Measurements from ENCODE around the gene CTXN1.
A peak's percentile ranks its signal among the peaks of the same experiment; 100 is the strongest.

Gene CTXN1

DNA sequence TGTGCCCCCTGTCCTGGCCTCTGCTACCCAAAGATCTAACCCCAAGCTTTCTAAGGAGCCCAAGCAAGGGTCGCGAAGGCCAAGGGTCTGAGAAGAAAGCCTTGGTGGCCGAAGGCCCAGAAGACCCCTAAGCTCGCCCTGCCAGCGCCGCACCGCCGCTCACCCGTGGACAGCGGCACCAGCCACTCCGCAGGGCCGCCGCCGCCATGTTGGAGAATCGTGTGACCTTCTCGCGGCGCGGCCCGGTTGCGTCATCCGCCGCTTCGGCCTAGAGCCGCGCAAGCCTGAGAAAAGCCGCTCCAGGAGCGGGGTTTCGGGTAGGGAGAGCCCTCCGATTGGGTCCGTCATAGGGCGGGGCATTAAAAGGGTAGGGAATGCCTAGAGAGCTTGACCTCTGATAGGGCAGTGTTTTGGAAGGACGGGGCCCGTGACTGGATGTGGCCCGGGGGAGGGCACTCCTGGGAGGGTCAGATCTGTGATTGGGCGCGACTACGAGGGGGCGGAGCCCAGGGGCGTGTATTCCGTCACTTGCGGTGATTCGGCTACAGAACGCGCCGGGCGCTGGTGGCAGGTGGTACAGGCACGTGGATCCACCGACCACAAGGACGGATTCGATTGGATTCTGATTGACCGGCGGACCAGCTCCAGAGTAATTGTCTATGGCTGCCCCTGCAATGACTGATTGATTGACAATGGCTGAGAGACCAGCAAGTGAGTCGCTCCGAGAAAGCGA, 17.7 kb upstream of the CTXN1 start, which contains the start of gene TIMM44 (continued):
- TF ChIP-seq, protein P1, sequence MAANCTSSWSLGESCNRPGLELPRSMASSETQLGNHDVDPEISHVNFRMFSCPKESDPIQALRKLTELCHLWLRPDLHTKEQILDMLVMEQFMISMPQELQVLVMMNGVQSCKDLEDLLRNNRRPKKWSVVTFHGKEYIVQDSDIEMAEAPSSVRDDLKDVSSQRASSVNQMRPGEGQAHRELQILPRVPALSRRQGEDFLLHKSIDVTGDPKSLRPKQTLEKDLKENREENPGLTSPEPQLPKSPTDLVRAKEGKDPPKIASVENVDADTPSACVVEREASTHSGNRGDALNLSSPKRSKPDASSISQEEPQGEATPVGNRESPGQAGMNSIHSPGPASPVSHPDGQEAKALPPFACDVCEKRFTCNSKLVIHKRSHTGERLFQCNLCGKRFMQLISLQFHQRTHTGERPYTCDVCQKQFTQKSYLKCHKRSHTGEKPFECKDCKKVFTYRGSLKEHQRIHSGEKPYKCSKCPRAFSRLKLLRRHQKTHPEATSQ (tag by site-specific recombination; IDR thresholded peaks at IDR 0.05) = no peak
- no peak for TF ChIP-seq ZNF792 (tag by site-specific recombination; IDR thresholded peaks at IDR 0.05)
- TF ChIP-seq, protein P2, sequence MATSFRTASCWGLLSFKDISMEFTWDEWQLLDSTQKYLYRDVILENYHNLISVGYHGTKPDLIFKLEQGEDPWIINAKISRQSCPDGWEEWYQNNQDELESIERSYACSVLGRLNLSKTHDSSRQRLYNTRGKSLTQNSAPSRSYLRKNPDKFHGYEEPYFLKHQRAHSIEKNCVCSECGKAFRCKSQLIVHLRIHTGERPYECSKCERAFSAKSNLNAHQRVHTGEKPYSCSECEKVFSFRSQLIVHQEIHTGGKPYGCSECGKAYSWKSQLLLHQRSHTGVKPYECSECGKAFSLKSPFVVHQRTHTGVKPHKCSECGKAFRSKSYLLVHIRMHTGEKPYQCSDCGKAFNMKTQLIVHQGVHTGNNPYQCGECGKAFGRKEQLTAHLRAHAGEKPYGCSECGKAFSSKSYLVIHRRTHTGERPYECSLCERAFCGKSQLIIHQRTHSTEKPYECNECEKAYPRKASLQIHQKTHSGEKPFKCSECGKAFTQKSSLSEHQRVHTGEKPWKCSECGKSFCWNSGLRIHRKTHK (tag by site-specific recombination; IDR thresholded peaks at IDR 0.05) = no peak
- TF ChIP-seq ZNF692 (tag by site-specific recombination; IDR thresholded peaks at IDR 0.05) = 0 out of 2 replicates have a peak, but pooled peaks have one; percentile 7
- TF ChIP-seq ZSCAN4 (tag by site-specific recombination; IDR thresholded peaks at IDR 0.05) = no peak
- TF ChIP-seq ZEB2 (tag by site-specific recombination; IDR thresholded peaks at IDR 0.05) = peak; percentile 82
- no peak for TF ChIP-seq ZFP41 (tag by site-specific recombination; IDR thresholded peaks at IDR 0.05; ENCODE audit: borderline replicate concordance)
- TF ChIP-seq, protein P3, sequence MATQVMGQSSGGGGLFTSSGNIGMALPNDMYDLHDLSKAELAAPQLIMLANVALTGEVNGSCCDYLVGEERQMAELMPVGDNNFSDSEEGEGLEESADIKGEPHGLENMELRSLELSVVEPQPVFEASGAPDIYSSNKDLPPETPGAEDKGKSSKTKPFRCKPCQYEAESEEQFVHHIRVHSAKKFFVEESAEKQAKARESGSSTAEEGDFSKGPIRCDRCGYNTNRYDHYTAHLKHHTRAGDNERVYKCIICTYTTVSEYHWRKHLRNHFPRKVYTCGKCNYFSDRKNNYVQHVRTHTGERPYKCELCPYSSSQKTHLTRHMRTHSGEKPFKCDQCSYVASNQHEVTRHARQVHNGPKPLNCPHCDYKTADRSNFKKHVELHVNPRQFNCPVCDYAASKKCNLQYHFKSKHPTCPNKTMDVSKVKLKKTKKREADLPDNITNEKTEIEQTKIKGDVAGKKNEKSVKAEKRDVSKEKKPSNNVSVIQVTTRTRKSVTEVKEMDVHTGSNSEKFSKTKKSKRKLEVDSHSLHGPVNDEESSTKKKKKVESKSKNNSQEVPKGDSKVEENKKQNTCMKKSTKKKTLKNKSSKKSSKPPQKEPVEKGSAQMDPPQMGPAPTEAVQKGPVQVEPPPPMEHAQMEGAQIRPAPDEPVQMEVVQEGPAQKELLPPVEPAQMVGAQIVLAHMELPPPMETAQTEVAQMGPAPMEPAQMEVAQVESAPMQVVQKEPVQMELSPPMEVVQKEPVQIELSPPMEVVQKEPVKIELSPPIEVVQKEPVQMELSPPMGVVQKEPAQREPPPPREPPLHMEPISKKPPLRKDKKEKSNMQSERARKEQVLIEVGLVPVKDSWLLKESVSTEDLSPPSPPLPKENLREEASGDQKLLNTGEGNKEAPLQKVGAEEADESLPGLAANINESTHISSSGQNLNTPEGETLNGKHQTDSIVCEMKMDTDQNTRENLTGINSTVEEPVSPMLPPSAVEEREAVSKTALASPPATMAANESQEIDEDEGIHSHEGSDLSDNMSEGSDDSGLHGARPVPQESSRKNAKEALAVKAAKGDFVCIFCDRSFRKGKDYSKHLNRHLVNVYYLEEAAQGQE (tag by site-specific recombination; IDR thresholded peaks at IDR 0.05) = peak; percentile 91
- no peak for TF ChIP-seq MEIS1 (CRISPR knock-in tag; IDR thresholded peaks at IDR 0.05; ENCODE audit: borderline replicate concordance)
- TF ChIP-seq, protein P4, sequence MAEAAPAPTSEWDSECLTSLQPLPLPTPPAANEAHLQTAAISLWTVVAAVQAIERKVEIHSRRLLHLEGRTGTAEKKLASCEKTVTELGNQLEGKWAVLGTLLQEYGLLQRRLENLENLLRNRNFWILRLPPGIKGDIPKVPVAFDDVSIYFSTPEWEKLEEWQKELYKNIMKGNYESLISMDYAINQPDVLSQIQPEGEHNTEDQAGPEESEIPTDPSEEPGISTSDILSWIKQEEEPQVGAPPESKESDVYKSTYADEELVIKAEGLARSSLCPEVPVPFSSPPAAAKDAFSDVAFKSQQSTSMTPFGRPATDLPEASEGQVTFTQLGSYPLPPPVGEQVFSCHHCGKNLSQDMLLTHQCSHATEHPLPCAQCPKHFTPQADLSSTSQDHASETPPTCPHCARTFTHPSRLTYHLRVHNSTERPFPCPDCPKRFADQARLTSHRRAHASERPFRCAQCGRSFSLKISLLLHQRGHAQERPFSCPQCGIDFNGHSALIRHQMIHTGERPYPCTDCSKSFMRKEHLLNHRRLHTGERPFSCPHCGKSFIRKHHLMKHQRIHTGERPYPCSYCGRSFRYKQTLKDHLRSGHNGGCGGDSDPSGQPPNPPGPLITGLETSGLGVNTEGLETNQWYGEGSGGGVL (tag by site-specific recombination; IDR thresholded peaks at IDR 0.05) = no peak
- peak; percentile 81 for TF ChIP-seq ZBTB17 (tag by site-specific recombination; IDR thresholded peaks at IDR 0.05)
- TF ChIP-seq, protein P5, sequence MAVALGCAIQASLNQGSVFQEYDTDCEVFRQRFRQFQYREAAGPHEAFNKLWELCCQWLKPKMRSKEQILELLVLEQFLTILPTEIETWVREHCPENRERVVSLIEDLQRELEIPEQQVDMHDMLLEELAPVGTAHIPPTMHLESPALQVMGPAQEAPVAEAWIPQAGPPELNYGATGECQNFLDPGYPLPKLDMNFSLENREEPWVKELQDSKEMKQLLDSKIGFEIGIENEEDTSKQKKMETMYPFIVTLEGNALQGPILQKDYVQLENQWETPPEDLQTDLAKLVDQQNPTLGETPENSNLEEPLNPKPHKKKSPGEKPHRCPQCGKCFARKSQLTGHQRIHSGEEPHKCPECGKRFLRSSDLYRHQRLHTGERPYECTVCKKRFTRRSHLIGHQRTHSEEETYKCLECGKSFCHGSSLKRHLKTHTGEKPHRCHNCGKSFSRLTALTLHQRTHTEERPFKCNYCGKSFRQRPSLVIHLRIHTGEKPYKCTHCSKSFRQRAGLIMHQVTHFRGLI (tag by site-specific recombination; IDR thresholded peaks at IDR 0.05) = no peak
- TF ChIP-seq ZNF292 (tag by site-specific recombination; IDR thresholded peaks at IDR 0.05; ENCODE audit: borderline replicate concordance, low read depth) = no peak
- 0 out of 2 replicates have a peak, but pooled peaks have one; percentile 51 for TF ChIP-seq BCL11A (tag by site-specific recombination; IDR thresholded peaks at IDR 0.05; ENCODE audit: low read depth)
- TF ChIP-seq ZBTB7A (tag by site-specific recombination; IDR thresholded peaks at IDR 0.05; ENCODE audit: low read depth) = peak; percentile 55; the same call in 1 of the 2 replicates
- no peak for TF ChIP-seq ZNF514 (tag by site-specific recombination; IDR thresholded peaks at IDR 0.05)
- TF ChIP-seq ZBTB26 (tag by site-specific recombination; optimal IDR thresholded peaks at IDR 0.05) = peak; percentile 88
- TF ChIP-seq BCL11B (tag by site-specific recombination; IDR thresholded peaks at IDR 0.05; ENCODE audit: low read depth) = 0 out of 2 replicates have a peak, but pooled peaks have one; percentile 59
- TF ChIP-seq ZNF324 (tag by site-specific recombination; IDR thresholded peaks at IDR 0.05) = peak; percentile 83
- no peak for TF ChIP-seq SALL2 (tag by site-specific recombination; IDR thresholded peaks at IDR 0.05; ENCODE audit: borderline replicate concordance)
- peak; percentile 20; the same call in 1 of the 2 replicates for TF ChIP-seq IKZF3 (tag by site-specific recombination; IDR thresholded peaks at IDR 0.05)
- TF ChIP-seq ZNF169 (tag by site-specific recombination; IDR thresholded peaks at IDR 0.05) = no peak
- TF ChIP-seq KLF9 (tag by site-specific recombination; IDR thresholded peaks at IDR 0.05; ENCODE audit: low read depth) = peak; percentile 80
- peak; percentile 39; the same call in 1 of the 2 replicates for TF ChIP-seq KLF1 (tag by site-specific recombination; IDR thresholded peaks at IDR 0.05)
